Neural progenitor cell (in vitro differentiated cells): ENCODE measurements around the gene VHLL.

Experiments
- EZH2 ChIP-seq: fragments of 200-600 bp; sonication (generic); IDR thresholded peaks from 2 replicates; pipeline ENCODE4 v1.6.1; 2017; ENCODE audit warnings: antibody characterized with exemption, mild to moderate bottlenecking, moderate library complexity
- EZH2phosphoT487 ChIP-seq: fragments of 200-600 bp; sonication (generic); IDR thresholded peaks from 2 replicates; pipeline ENCODE4 v1.6.1; 2017; ENCODE audit warnings: antibody characterized with exemption
- TF ChIP-seq, protein P1 (sequence below): fragments of 200-600 bp; sonication (generic); IDR thresholded peaks from 2 replicates; pipeline ENCODE4 v1.5.1; 2017; ENCODE audit warnings: antibody characterized with exemption, mild to moderate bottlenecking

- TF ChIP-seq EZH2phosphoT487 (no peak), EZH2 (no peak)
- TF ChIP-seq, protein P1, sequence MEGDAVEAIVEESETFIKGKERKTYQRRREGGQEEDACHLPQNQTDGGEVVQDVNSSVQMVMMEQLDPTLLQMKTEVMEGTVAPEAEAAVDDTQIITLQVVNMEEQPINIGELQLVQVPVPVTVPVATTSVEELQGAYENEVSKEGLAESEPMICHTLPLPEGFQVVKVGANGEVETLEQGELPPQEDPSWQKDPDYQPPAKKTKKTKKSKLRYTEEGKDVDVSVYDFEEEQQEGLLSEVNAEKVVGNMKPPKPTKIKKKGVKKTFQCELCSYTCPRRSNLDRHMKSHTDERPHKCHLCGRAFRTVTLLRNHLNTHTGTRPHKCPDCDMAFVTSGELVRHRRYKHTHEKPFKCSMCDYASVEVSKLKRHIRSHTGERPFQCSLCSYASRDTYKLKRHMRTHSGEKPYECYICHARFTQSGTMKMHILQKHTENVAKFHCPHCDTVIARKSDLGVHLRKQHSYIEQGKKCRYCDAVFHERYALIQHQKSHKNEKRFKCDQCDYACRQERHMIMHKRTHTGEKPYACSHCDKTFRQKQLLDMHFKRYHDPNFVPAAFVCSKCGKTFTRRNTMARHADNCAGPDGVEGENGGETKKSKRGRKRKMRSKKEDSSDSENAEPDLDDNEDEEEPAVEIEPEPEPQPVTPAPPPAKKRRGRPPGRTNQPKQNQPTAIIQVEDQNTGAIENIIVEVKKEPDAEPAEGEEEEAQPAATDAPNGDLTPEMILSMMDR = no peak
Observed at GRCh38 chr1:156266051-156266450, 33.1 kb downstream of the VHLL start.
